K562 (cell line): ENCODE results near the gene FCSK. TPM values are rescaled to one million over a fixed set of nuclear protein-coding genes. Genes with fewer than 3 reads are reported as not detected.
A peak's percentile ranks its signal among the peaks of the same experiment; 100 is the strongest.

Experiments used
- ATAC-seq: fragments of 200-7000 bp; cut with Tn5 transposase; 3 replicates; pipeline ENCODE4 v1.9.1; 2020; ENCODE audit warnings: moderate library complexity
- BruUV-seq: library from RNA; stranded (reverse); fragments of 400-500 nt; replicated peaks from 2 replicates; lab custom pipeline; 2021; lab: Mats Ljungman, UMichigan
- CTCF ChIA-PET: fragments of 300-600 bp; formaldehyde crosslinking; extraction: SDS; loops from one replicate; lab custom pipeline; 2021; ENCODE audit warnings: low intra/inter-chr PET ratio; lab: Yijun Ruan, JAX
- POLR2A ChIA-PET: fragments of 300-600, 350-650 bp; sonication (Branson Sonifier 250); formaldehyde crosslinking; extraction: SDS; loops from one replicate; lab custom pipeline; 2021; ENCODE audit warnings: antibody characterized with exemption, inconsistent platforms; lab: Yijun Ruan, JAX
- DNase-seq, 4 experiments: peaks; one replicate each; pipeline versions ENCODE4 v3.0.0 to v3.0.0-alpha.2; 2011 to 2018; ENCODE audit warnings: low spot score in 3 of 4, mixed read lengths in 3 of 4; ENCODE audit errors: extremely low read depth in 1 of 4
- FAIRE-seq: peaks from 2 replicates; lab custom pipeline; 2011; peaks lifted over from hg19 to GRCh38; lab: Jason Lieb, UNC
- H2AFZ ChIP-seq: 2 replicates; pipeline ENCODE4 v1.6.0; 2011; ENCODE audit warnings: low read depth, low read length, control low read depth, inconsistent platforms
- H3K27ac ChIP-seq: fragments of 200-600 bp; 3 replicates; pipeline ENCODE4 v1.8.0; 2011; ENCODE audit warnings: low read depth, mild to moderate bottlenecking, control low read depth, inconsistent platforms, low read length, moderate library complexity, mixed read lengths; ENCODE audit errors: extremely low read depth
- H3K27me3 ChIP-seq, 2 experiments: fragments of 300-600 bp in 1 of 2; 2 replicates in 1 of 2; 3 replicates in 1 of 2; pipeline versions ENCODE4 v1.6.0 to v1.8.0; 2011; ENCODE audit warnings: inconsistent platforms in 2 of 2, low read length in 2 of 2, mild to moderate bottlenecking in 1 of 2, mixed read lengths in 1 of 2, moderate library complexity in 1 of 2; ENCODE audit not compliant: control insufficient read depth in 2 of 2, insufficient read depth in 2 of 2
- H3K36me3 ChIP-seq: fragments of 300-600 bp; 3 replicates; pipeline ENCODE4 v1.8.0; 2011; ENCODE audit warnings: mild to moderate bottlenecking, low read length, inconsistent platforms; ENCODE audit not compliant: control insufficient read depth, insufficient read depth
- H3K4me1 ChIP-seq, 2 experiments: fragments of 200-600 bp in 1 of 2; replicated peaks in 1 of 2; 2 replicates in 1 of 2; 3 replicates in 1 of 2; pipeline versions ENCODE4 v1.5.1 to v1.8.0; 2011; ENCODE audit warnings: inconsistent platforms in 2 of 2, low read length in 2 of 2, mild to moderate bottlenecking in 1 of 2, mixed read lengths in 1 of 2, moderate library complexity in 1 of 2; ENCODE audit not compliant: control insufficient read depth in 2 of 2, insufficient read depth in 2 of 2
- H3K4me2 ChIP-seq: 2 replicates; pipeline ENCODE4 v1.6.1; 2011; ENCODE audit warnings: low read length, control low read depth, inconsistent platforms, mixed read lengths; ENCODE audit not compliant: insufficient read depth
- H3K4me3 ChIP-seq: fragments of 200-600 bp; sonication (generic), shearing (Covaris generic); 2 replicates; pipeline ENCODE4 v1.5.1; 2016; ENCODE audit warnings: control low read depth, inconsistent platforms
- H3K79me2 ChIP-seq: fragments of 200-600 bp; 3 replicates; pipeline ENCODE4 v1.8.0; 2011; ENCODE audit warnings: low read length, inconsistent platforms; ENCODE audit not compliant: control insufficient read depth, insufficient read depth
- H3K9ac ChIP-seq, 2 experiments: 2 replicates each; pipeline versions ENCODE4 v1.6.0 to v1.6.1; 2011; ENCODE audit warnings: low read depth in 2 of 2, low read length in 2 of 2, control low read depth in 1 of 2, inconsistent platforms in 1 of 2, mild to moderate bottlenecking in 1 of 2, mixed read lengths in 1 of 2; ENCODE audit not compliant: insufficient read depth in 1 of 2
- H3K9me1 ChIP-seq: one replicate; pipeline ENCODE4 v1.6.0; 2011; ENCODE audit warnings: inconsistent platforms, mild to moderate bottlenecking, low read length, moderate library complexity; ENCODE audit not compliant: control insufficient read depth, insufficient read depth
- H3K9me3 ChIP-seq: replicated peaks from 2 replicates; pipeline ENCODE4 v1.5.1; 2011; ENCODE audit warnings: low read depth, low read length, inconsistent platforms; ENCODE audit not compliant: control insufficient read depth, insufficient read depth
- H4K20me1 ChIP-seq: replicated peaks from 2 replicates; pipeline ENCODE4 v1.6.1; 2011; ENCODE audit warnings: low read length, inconsistent platforms, mixed read lengths; ENCODE audit not compliant: control insufficient read depth, insufficient read depth
- HNRNPK ChIP-seq: fragments of 200-400 bp; formaldehyde crosslinking; IDR thresholded peaks from one replicate; pipeline ENCODE4 v1.6.1; 2018; ENCODE audit warnings: mild to moderate bottlenecking, low read depth, low read length; ENCODE audit not compliant: poor library complexity, severe bottlenecking
- KHSRP ChIP-seq: fragments of 450-650 bp; IDR thresholded peaks from 2 replicates; pipeline ENCODE4 v1.6.1; 2017
- KLF16 ChIP-seq: IDR thresholded peaks from 2 replicates; pipeline ENCODE4 v1.6.1; 2016; ENCODE audit warnings: antibody characterized with exemption
- L3MBTL2 ChIP-seq: fragments of 450-650 bp; IDR thresholded peaks from 2 replicates; pipeline ENCODE4 v1.6.1; 2016; ENCODE audit warnings: mild to moderate bottlenecking, moderate library complexity
- NFYB ChIP-seq: IDR thresholded peaks from 2 replicates; pipeline ENCODE4 v1.6.1; 2011; ENCODE audit warnings: mild to moderate bottlenecking, moderate library complexity; ENCODE audit not compliant: insufficient read length; ENCODE audit errors: extremely low read depth
- NRF1 ChIP-seq, 2 experiments: fragments of 450-650 bp; IDR thresholded peaks in 1 of 2; conservative IDR thresholded peaks in 1 of 2; 2 replicates each; pipeline ENCODE4 v1.6.1; 2014; ENCODE audit warnings: mild to moderate bottlenecking in 2 of 2
- SIN3B ChIP-seq: fragments of 450-650 bp; IDR thresholded peaks from 2 replicates; pipeline ENCODE4 v1.6.1; 2017; ENCODE audit warnings: low read depth, mild to moderate bottlenecking, moderate library complexity
- SOX6 ChIP-seq: fragments of 450-650 bp; IDR thresholded peaks from 2 replicates; pipeline ENCODE4 v1.6.1; 2014; ENCODE audit warnings: mild to moderate bottlenecking
- ZNF212 ChIP-seq: fragments of 450-650 bp; formaldehyde crosslinking; IDR thresholded peaks from 2 replicates; pipeline ENCODE4 v1.4.0; 2020; ENCODE audit warnings: mild to moderate bottlenecking
- ZNF23 ChIP-seq: fragments of 250-450 bp; sonication (Bioruptor Pico); IDR thresholded peaks from 2 replicates; pipeline ENCODE4 v1.4.0; 2020; ENCODE audit warnings: mild to moderate bottlenecking
- ZNF316 ChIP-seq: fragments of 450-650 bp; IDR thresholded peaks from 2 replicates; pipeline ENCODE4 v1.6.1; 2016
- ZNF436 ChIP-seq: fragments of 250-450, 450-650 bp; sonication (Bioruptor Pico); formaldehyde crosslinking; IDR thresholded peaks from 2 replicates; pipeline ENCODE4 v1.7.0; 2020; ENCODE audit warnings: mild to moderate bottlenecking
- ZNF668 ChIP-seq: fragments of 250-450 bp; sonication (Bioruptor Pico); IDR thresholded peaks from 2 replicates; pipeline ENCODE4 v1.8.0; 2022; ENCODE audit warnings: mild to moderate bottlenecking, inconsistent platforms
- ZNF707 ChIP-seq: fragments of 250-450 bp; sonication (Bioruptor Pico); conservative IDR thresholded peaks from 2 replicates; pipeline ENCODE4 v1.8.0; 2022; ENCODE audit warnings: inconsistent platforms, mild to moderate bottlenecking, moderate library complexity
- ZNF77 ChIP-seq: fragments of 250-450 bp; sonication (Bioruptor Pico); IDR thresholded peaks from 2 replicates; pipeline ENCODE4 v1.5.0; 2020
- WGBS: fragments of 100-300 bp; shearing (Covaris generic); methylation state at CpG from one replicate; pipeline ENCODE4 v1.1.6; 2016; ENCODE audit warnings: low coverage, mixed read lengths; ENCODE audit not compliant: insufficient coverage; ENCODE audit errors: missing lambda C conversion rate; 5-methylcytosine and 5-hydroxymethylcytosine counted together
- in situ Hi-C: fragments of 300-500 bp; cut with MboI; formaldehyde crosslinking; loops from 4 replicates; pipeline ENCODE4 v1.15.0; 2018; ENCODE audit warnings: inconsistent platforms, mixed read lengths
- intact Hi-C: fragments of 100-400 bp; cut with micrococcal nuclease; formaldehyde crosslinking; loops from 2 replicates; pipeline ENCODE4 v1.14.2; 2022
- polyA plus RNA-seq, 8 experiments: library from polyadenylated mRNA; depleted of rRNA in 4 of 8; stranded (reverse) in 5 of 8; unstranded in 3 of 8; fragments of >200 nt; fragmentation: Nextera tagmentation in 2 of 8; fragmentation: Illumina TruSeq in 1 of 8; extraction: Ambion mirVana in 2 of 8; extraction: Trizol in 1 of 8; gene quantifications; 2 replicates each; pipeline versions ENCODE4 v1.2.1 to v1.2.3, GENCODE V29; 2011 to 2014; ENCODE audit warnings: inconsistent platforms in 1 of 8, missing spikeins in 1 of 8
- total RNA-seq, 7 experiments: library from RNA; depleted of rRNA in 6 of 7; stranded (reverse); fragments of >200 nt in 6 of 7; fragmentation: Illumina TruSeq in 2 of 7; extraction: Trizol in 2 of 7; gene quantifications; 2 replicates each; pipeline versions ENCODE4 v1.2.1 to v1.2.3, GENCODE V29; 2011 to 2021; ENCODE audit warnings: low replicate concordance in 1 of 7
- TF ChIP-seq, protein P1 (sequence below): sonication (generic); formaldehyde crosslinking; IDR thresholded peaks from 2 replicates; pipeline ENCODE4 v1.9.0; 2022; ENCODE audit warnings: mild to moderate bottlenecking, missing genetic modification reagents
- TF ChIP-seq, protein P2 (sequence below): sonication (generic); formaldehyde crosslinking; IDR thresholded peaks from 2 replicates; pipeline ENCODE4 v1.8.0; 2022; ENCODE audit warnings: mild to moderate bottlenecking, missing genetic modification reagents

The FCSK gene
- total and polyA plus RNA-seq, 9 of the 15 experiments (the other 6 are each of a cell fraction or from before 2014, with no cell fraction given), result 0.92 to 18.6 (median 8.3) TPM

GRCh38 chr16:70437582-70438557 lies 16.5 kb upstream of the FCSK start:
- no peaks in the 10 kb centered on the region for H3K27me3 ChIP-seq
- peaks cover 59% of the 10 kb centered on the region for H3K79me2 ChIP-seq
- ChIA-PET POLR2A (interaction anchor here (0.5 to 2.3 kb wide), 11 partner anchors 10 to 150 kb away, joined by 3 to 14 read pairs (median 3); no protein-coding TSS in a partner anchor), CTCF (interaction anchor here (0.7 kb wide), 1 partner anchor 273 kb away, joined by 3 read pairs; no protein-coding TSS in a partner anchor)
- H3K9ac ChIP-seq, result peak overlapping the region; percentile 90 to 92
- in situ Hi-C loops, result no loop called here
- no TSS peak for BruUV-seq
- peaks cover 32% of the 10 kb centered on the region for H3K36me3 ChIP-seq
- no peaks in the 10 kb centered on the region for H3K9me1 ChIP-seq
- DNase-seq (peak in 3 of 4 experiments; percentile 13 to 58 (median 25)), ATAC-seq (peak; percentile 16), FAIRE-seq (peak; percentile 48)
- H3K4me1 ChIP-seq, result peaks cover 37 to 45% of the 10 kb centered on the region in 2 experiments
- 0% methylated on average over 22 of the region's 22 CpGs for WGBS
- H3K9me3 ChIP-seq, result no peaks in the 10 kb centered on the region
- 0 out of 2 replicates have a peak, but pooled peaks cover 2% of the 10 kb centered on the region for H4K20me1 ChIP-seq
- peak overlapping the region; percentile 92 for H3K4me2 ChIP-seq
- peak overlapping the region; percentile 93 for H3K27ac ChIP-seq
- intact Hi-C loops, result loop anchor here (1.0 to 2.0 kb wide), 2 partner anchors 10 to 33 kb away; no protein-coding TSS in a partner anchor
- H2AFZ ChIP-seq, result no peak overlapping the region
- peak overlapping the region; percentile 94 for H3K4me3 ChIP-seq
- no peak for TF ChIP-seq HNRNPK
- TF ChIP-seq SIN3B, result no peak
- no peak for TF ChIP-seq L3MBTL2
- no peak for TF ChIP-seq ZNF77 (CRISPR knock-in tag)
- no peak for TF ChIP-seq ZNF668 (CRISPR knock-in tag)
- no peak for TF ChIP-seq ZNF23 (CRISPR knock-in tag)
- TF ChIP-seq, protein P1, sequence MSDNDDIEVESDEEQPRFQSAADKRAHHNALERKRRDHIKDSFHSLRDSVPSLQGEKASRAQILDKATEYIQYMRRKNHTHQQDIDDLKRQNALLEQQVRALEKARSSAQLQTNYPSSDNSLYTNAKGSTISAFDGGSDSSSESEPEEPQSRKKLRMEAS (CRISPR knock-in tag), result 0 out of 2 replicates have a peak, but pooled peaks have one; percentile 15
- TF ChIP-seq ZNF316, result no peak
- no peak for TF ChIP-seq KLF16
- TF ChIP-seq ZNF212 (CRISPR knock-in tag), result no peak
- no peak for TF ChIP-seq ZNF436 (CRISPR knock-in tag)
- 0 out of 4 replicates have a peak, but pooled peaks of 1 of the 2 experiments have one; percentile 10 for TF ChIP-seq NRF1 (conservative IDR thresholded peaks at IDR 0.05 in 1 of 2, IDR thresholded peaks at IDR 0.05 in 1 of 2)
- no peak for TF ChIP-seq KHSRP
- TF ChIP-seq NFYB, result no peak
- TF ChIP-seq SOX6, result no peak
- TF ChIP-seq, protein P2, sequence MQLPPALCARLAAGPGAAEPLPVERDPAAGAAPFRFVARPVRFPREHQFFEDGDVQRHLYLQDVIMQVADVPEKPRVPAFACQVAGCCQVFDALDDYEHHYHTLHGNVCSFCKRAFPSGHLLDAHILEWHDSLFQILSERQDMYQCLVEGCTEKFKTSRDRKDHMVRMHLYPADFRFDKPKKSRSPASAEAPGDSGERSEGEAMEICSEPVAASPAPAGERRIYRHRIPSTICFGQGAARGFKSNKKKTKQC (CRISPR knock-in tag), result no peak
- no peak for TF ChIP-seq ZNF707 (CRISPR knock-in tag)
